SH-SY5Y (cell line): ENCODE measurements around the gene HACD2.

ENCODE experiments used
- GATA2 ChIP-seq: IDR thresholded peaks from 2 replicates; pipeline ENCODE4 v1.6.1; 2011; ENCODE audit warnings: mild to moderate bottlenecking, low read depth, low read length
- GATA3 ChIP-seq: IDR thresholded peaks from 2 replicates; pipeline ENCODE4 v1.6.1; 2011; ENCODE audit warnings: low read depth, mild to moderate bottlenecking, low read length, moderate library complexity

DNA sequence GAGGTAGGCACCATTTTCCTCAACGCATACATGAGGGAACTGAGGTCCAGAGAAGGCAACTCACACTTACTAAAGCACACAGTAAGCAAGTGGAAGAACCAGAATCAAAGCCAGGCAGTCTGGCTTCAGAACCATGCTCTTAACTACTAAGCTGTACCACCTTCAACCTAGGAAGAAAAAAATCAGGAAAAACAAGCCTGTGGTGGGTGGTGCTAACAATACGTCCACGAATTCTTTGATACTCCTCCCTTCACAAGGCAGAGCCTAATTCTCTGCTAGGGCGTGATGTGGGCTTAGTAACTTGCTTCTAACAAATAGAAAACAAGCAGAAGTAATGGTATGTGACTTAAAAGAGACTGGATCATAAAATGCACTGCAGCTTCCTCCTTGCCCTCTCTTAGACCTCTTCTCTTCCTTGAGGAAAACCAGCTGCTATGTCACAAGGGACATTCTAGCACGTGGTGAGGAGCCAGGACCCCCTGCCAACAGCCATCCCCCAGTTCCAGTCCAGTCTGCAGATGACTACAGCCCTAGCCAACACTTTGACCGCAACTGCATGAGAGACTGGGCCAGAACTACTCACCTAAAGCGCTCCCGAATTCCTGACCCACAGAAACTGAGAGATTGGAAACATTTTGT, 36.9 kb downstream of the HACD2 start:
- no peak for TF ChIP-seq GATA3
- TF ChIP-seq GATA2, result no peak
